Superior temporal gyrus (tissue), 1 donor: ENCODE measurements around the gene SMARCD3.
A peak's percentile ranks its signal among the peaks of the same experiment; 100 is the strongest.

Experiments
- DNase-seq: peaks from one replicate; pipeline ENCODE4 v3.0.0-alpha.2; 2016; ENCODE audit errors: extremely low spot score

SMARCD3 gene

GRCh38 chr7:151249034-151249731 lies 689 bp upstream of the SMARCD3 start:
- DNase-seq, result peak; percentile 56

GRCh38 chr7:151247611-151248345 lies 716 bp downstream of the SMARCD3 start:
- DNase-seq, result no peak

GRCh38 chr7:151246851-151247580 lies 1.5 kb downstream of the SMARCD3 start:
- no peak for DNase-seq

- no peak for DNase-seq
These were observed 2.2 kb downstream of the SMARCD3 start for GRCh38 chr7:151246102-151246850.

GRCh38 chr7:151245360-151246101 lies 3.0 kb downstream of the SMARCD3 start:
- no peak for DNase-seq

GRCh38 chr7:151244841-151245346 lies 3.6 kb downstream of the SMARCD3 start:
- no peak for DNase-seq

- peak; percentile 79 for DNase-seq
These were observed 4.2 kb downstream of the SMARCD3 start for GRCh38 chr7:151244196-151244840.

GRCh38 chr7:151243408-151244195 lies 4.9 kb downstream of the SMARCD3 start:
- DNase-seq, result peak; percentile 57

- no peak for DNase-seq
These were observed 5.5 kb downstream of the SMARCD3 start for GRCh38 chr7:151243045-151243349.

- DNase-seq, result no peak
These were observed 6.1 kb downstream of the SMARCD3 start for GRCh38 chr7:151242159-151243044.

GRCh38 chr7:151241755-151242096 lies 6.8 kb downstream of the SMARCD3 start:
- DNase-seq, result no peak

GRCh38 chr7:151240942-151241754 lies 7.3 kb downstream of the SMARCD3 start:
- no peak for DNase-seq

- DNase-seq, result no peak
These were observed 8.0 kb downstream of the SMARCD3 start for GRCh38 chr7:151240536-151240935.

GRCh38 chr7:151239837-151240459 lies 8.5 kb downstream of the SMARCD3 start:
- no peak for DNase-seq

- DNase-seq, result no peak
These were observed 9.3 kb downstream of the SMARCD3 start for GRCh38 chr7:151238924-151239836.

GRCh38 chr7:151238190-151238810 lies 10.2 kb downstream of the SMARCD3 start:
- DNase-seq, result no peak
